Hematopoietic multipotent progenitor cell treated with erythropoietin and hydrocortisone succinate and interleukin-3 and kit ligand, for 6 days (in vitro differentiated cells): Measurements from ENCODE around the gene CAPN10.

ENCODE experiments used
- DNase-seq: peaks from one replicate; pipeline ENCODE4 v3.0.0-alpha.2; 2015

Gene CAPN10

GRCh38 chr2:240575101-240575965, 11.2 kb upstream of the CAPN10 start:
- no peak for DNase-seq

DNA sequence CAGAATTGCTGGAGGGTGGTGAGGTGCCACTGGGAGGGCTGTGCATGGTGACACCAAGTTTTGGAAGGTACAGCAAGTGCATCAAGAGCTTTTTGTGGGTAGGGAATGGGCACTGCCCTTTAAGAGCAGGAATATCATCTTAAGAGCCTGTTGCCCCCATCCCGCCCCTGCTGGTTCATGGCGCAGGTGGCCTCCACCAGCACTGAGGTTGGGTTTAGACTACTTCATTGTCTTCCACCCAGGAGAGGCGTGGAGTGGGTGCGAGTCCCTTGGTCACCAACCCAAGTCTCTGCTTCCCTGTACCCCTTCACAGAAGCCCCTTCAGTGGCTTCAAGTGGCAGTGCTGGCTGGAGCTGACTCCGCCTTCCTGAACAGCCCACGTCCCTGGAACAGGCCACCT, 10.5 kb upstream of the CAPN10 start:
- no peak for DNase-seq

- no peak for DNase-seq
Observed at GRCh38 chr2:240576436-240577205, 9.9 kb upstream of the CAPN10 start.

GRCh38 chr2:240577281-240578109, 9.0 kb upstream of the CAPN10 start:
- no peak for DNase-seq

DNA sequence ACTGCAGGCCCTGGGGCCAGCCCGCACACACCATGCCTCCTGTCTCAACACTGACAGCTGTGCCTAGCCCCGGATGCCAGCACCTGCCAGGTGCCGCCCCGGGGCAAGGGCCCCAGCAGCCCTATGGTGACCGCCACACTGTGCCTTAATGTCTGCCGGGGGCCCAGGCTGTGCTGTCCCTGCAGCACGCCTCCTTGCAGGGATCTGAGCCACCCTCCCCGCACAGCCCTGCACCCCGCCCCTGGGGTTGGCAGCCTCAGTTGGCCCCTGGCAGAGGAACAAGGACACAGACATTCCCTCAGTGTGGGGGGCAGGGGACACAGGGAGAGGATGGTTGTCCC, 8.5 kb upstream of the CAPN10 start:
- DNase-seq, result no peak

DNA sequence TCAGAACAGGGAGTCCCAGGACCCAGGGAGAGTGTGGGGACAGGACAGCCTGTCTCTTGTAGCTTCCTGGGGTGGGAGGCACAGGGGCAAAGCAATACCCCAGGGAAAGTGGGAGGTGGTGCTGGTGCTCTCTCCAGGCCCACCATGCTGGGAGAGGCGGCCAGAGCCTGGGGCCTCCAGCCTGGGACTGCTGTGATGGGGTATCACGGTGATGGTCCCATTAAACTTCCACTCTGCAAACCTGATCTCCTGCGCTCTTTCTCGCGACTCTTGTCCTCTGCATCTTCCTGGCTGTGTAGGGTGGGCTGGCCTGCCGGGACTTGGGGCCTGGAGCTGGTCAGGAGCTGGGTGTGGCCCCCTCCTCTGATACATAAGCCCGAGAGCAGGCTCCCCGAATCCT, 8.0 kb upstream of the CAPN10 start:
- no peak for DNase-seq

- DNase-seq, result no peak
Observed at GRCh38 chr2:240579071-240579762, 7.3 kb upstream of the CAPN10 start.

- no peak for DNase-seq
Observed at GRCh38 chr2:240579771-240580614, 6.5 kb upstream of the CAPN10 start.

- DNase-seq, result no peak
Observed at GRCh38 chr2:240581811-240582210, 4.7 kb upstream of the CAPN10 start.

GRCh38 chr2:240582781-240583180, 3.8 kb upstream of the CAPN10 start:
- DNase-seq, result no peak

DNA sequence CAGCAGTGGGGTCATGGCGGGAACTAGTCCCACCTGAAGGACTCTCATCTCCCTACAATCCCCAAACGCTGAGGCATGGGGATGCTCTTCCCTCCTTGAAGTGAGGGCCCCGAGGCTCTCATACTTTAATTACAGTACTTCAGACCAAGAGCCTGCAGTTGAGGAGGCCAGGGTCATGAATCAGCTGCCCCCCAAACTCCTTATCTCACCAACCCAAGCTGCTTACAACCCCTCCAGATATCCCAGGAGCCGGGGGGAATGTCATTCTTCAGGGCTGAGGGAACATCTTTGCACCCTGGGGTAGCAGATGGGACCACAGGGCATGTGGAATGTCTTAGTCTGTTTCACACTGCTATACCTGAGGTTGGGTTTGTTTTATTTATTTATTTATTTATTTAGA, 2.8 kb upstream of the CAPN10 start:
- no peak for DNase-seq

- peak; percentile 73 for DNase-seq
Observed at GRCh38 chr2:240584486-240585031, 2.0 kb upstream of the CAPN10 start.

DNA sequence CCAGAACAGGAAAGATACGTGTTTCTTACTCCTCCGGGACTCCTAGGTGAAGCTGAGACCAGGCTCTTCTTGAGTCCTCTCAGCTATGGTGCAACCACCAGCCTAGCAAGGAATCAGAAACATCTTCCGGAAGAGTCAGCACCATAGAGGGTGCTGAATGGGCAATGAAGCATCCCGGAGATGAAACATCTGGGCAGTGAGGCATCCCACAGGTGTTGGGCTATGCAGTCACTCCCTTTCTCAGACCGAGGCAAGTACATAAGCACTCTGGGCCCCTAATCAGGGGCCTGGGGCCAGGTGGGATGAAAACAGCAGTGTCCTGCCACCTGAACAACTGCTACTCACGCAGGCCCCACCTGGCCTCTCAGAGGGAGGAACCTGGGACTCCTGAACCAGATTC, 1.4 kb upstream of the CAPN10 start:
- DNase-seq, result no peak

DNA sequence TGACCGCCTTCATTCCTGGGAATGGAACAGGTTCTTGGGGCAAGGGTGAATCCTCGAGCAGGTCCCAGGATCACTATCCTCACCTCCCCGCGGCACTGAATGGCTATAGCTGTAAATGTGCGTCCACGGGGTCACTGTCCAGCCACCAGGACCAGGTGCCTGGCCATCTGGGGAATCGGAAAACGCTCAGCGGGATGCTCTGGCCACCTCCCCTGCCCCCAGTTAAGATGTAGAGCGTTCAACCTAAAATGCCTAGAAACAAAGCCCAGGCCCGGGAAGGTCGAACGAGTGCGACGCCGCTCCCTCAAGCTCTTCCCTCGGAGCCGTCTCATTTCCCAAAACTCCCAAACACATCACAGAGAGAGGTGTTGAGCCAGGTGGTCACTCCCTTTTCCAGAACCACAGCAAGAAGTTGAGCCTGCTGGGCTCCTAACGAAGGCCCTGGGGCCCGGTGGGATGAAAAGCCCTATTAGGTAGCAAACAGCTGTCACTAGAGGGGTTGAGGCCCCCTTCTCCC, 795 bp upstream of the CAPN10 start:
- DNase-seq, result no peak

- DNase-seq, result peak; percentile 80
Observed at GRCh38 chr2:240586919-240587800, 626 bp downstream of the CAPN10 start.

DNA sequence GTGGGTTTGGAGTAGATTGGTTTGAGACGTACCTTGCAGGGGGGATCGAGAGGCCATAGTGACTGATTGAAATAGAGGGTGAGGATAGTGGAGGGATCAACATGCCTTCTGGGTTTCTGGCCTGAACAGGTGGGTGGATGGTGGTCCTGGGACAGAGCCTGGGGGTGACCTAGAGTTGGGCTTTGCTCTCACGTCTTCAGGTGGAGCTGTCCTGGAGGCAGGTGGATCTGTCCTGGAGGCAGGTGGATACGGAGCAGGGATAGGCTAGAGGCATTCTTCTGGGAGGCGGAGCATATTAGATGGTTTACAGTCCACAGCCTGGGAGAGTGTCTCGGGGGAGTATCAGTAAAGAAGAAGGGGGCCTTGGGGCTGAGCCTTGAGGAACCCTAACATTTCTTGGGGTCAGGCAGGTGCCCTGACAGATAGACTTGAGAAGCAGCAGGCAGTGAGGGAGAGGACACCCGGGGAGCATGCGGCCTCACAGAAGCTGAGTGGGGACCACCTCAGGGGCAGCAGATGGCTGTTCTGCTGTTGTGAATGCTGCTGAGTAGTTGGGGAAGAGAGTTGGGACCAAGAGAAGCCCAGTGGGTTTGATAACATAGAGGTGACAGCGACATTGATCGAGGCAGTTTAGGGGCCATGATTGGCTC, 1.6 kb downstream of the CAPN10 start:
- DNase-seq, result no peak

DNA sequence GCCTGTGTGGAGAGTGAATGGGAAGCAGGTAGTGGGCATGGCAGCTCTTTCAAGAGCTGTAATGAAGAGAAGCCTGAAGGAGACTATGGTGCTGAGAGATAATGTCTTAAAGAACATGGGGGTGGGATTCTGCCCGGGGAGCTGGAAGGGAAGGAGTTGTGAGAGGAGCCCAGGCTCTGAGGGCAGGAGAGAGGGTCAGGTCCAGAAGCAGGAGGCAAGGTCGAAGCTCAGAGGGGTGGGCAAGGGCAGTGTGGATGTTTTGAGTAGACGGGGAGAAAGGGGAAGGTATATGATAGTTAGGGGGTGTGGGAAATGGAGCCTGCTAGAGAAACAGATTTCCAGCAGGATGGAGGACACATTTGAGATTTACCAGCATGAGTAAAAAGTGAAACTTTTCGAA, 2.1 kb downstream of the CAPN10 start:
- DNase-seq, result no peak

GRCh38 chr2:240589375-240589774, 2.8 kb downstream of the CAPN10 start:
- no peak for DNase-seq

DNA sequence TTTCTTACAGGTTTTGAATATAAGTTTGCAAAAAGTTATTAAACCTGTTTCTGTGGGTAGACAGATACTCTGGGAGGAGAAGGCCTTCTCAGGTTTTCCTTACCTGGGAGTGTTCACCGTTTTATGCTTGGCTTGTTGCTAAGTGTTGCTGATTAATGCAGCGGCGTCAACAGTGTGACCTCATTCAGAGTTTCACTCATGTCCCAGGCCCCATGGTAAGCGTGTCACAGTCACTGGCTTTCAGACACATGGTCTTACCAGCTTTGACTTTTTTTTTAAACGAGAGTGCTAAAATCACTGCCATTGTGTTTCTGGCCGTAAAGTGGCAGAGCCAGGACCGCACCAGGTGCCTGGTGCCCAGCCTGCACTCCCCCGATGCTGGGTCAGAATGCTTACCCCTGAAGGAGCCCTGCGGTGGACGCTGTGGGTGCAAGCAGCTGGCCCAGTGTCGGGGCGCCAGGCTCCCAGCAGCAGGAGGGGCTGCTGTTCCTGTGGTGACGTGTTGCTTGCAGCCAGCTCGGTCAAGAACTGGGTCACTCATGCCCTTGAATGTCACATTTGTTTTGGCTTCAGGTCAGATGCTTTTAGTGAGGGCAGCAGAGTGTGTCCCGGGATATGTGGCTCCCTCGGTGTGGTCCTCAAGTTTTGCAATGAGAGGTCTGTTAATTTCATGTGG, 3.5 kb downstream of the CAPN10 start:
- no peak for DNase-seq
